CD4-positive, alpha-beta memory T cell (primary cell): Measurements from ENCODE around the gene RHOT1. TPM values are rescaled to one million over a fixed set of nuclear protein-coding genes. Genes with fewer than 3 reads are reported as not detected.

Experiments used
- CTCF ChIA-PET: fragments of 350-600 bp; sonication (Branson Sonifier 250); formaldehyde crosslinking; loops from one replicate; lab custom pipeline; 2021; ENCODE audit warnings: inconsistent platforms; ENCODE audit not compliant: partially characterized antibody; lab: Charles Lee
- POLR2A ChIA-PET: fragments of 350-600 bp; sonication (Branson Sonifier 250); formaldehyde crosslinking; loops from one replicate; lab custom pipeline; 2021; ENCODE audit not compliant: partially characterized antibody; lab: Charles Lee
- DNase-seq, 5 donors: peaks; one replicate each; pipeline versions ENCODE4 v3.0.0 to v3.0.0-alpha.2; 2020 to 2022; ENCODE audit warnings: mixed read lengths in 1 of 5
- H3K27ac ChIP-seq: one replicate; pipeline ENCODE4 v1.7.0; 2013; ENCODE audit warnings: low read depth, low read length
- H3K27me3 ChIP-seq: 2 replicates; pipeline ENCODE4 v1.7.0; 2013; ENCODE audit warnings: mild to moderate bottlenecking, low read length, moderate library complexity; ENCODE audit not compliant: insufficient read depth
- H3K36me3 ChIP-seq: 2 replicates; pipeline ENCODE4 v1.7.0; 2013; ENCODE audit warnings: mild to moderate bottlenecking, low read length, moderate library complexity; ENCODE audit not compliant: insufficient read depth
- H3K4me1 ChIP-seq: 2 replicates; pipeline ENCODE4 v1.7.0; 2013; ENCODE audit warnings: mild to moderate bottlenecking, low read length, moderate library complexity; ENCODE audit not compliant: insufficient read depth
- H3K4me3 ChIP-seq, 2 donors: one replicate each; pipeline ENCODE4 v1.7.0; 2013; ENCODE audit warnings: low read length in 2 of 2, mild to moderate bottlenecking in 1 of 2
- H3K9me3 ChIP-seq, 2 donors: one replicate each; pipeline ENCODE4 v1.7.0; 2013; ENCODE audit warnings: low read length in 2 of 2, control low read depth in 1 of 2; ENCODE audit not compliant: control insufficient read depth in 1 of 2
- H3K27ac Mint-ChIP-seq, 7 donors: one replicate each; pipeline ENCODE4 v1.8.0; 2020 to 2021; ENCODE audit warnings: mixed read lengths in 7 of 7, mild to moderate bottlenecking in 6 of 7, inconsistent platforms in 3 of 7, moderate library complexity in 3 of 7
- H3K27me3 Mint-ChIP-seq, 2 donors: one replicate each; pipeline ENCODE4 v1.8.0; 2020 to 2021; ENCODE audit warnings: mixed read lengths in 2 of 2
- H3K36me3 Mint-ChIP-seq, 2 donors: one replicate each; pipeline ENCODE4 v1.8.0; 2020 to 2021; ENCODE audit warnings: mixed read lengths in 2 of 2, inconsistent platforms in 1 of 2, mild to moderate bottlenecking in 1 of 2
- H3K4me1 Mint-ChIP-seq, 4 donors: one replicate each; pipeline ENCODE4 v1.8.0; 2020 to 2021; ENCODE audit warnings: mixed read lengths in 4 of 4, mild to moderate bottlenecking in 1 of 4
- H3K4me3 Mint-ChIP-seq, 8 donors: one replicate each; pipeline ENCODE4 v1.8.0; 2020 to 2021; ENCODE audit warnings: mixed read lengths in 8 of 8, mild to moderate bottlenecking in 7 of 8, moderate library complexity in 6 of 8, inconsistent platforms in 3 of 8
- H3K9me3 Mint-ChIP-seq, 8 donors: one replicate each; pipeline ENCODE4 v1.8.0; 2020 to 2021; ENCODE audit warnings: mixed read lengths in 8 of 8, mild to moderate bottlenecking in 5 of 8, inconsistent platforms in 3 of 8, moderate library complexity in 1 of 8
- intact Hi-C: fragments of 100-400 bp; cut with micrococcal nuclease; formaldehyde crosslinking; loops from one replicate; pipeline ENCODE4 v1.15.1; 2023
- polyA plus RNA-seq, 2 donors: library from polyadenylated mRNA; unstranded; fragments of 300-500 nt; fragmentation: Illumina TruSeq; gene quantifications; one replicate each; pipeline ENCODE4 v1.2.3, GENCODE V29; 2021
- total RNA-seq, 2 experiments: library from RNA; stranded (reverse); gene quantifications; one replicate each; pipeline ENCODE4 v1.2.3, GENCODE V29; 2021

RHOT1 gene
- total and polyA plus RNA-seq, 4 experiments from 2014 or later: 26.9 to 33.9 (median 29.9) TPM

- no peak overlapping the region for H3K4me3 Mint-ChIP-seq
- no peak overlapping the region for H3K27ac Mint-ChIP-seq
- POLR2A ChIA-PET: no interaction called here
Measured at GRCh38 chr17:32123782-32124181, 18.5 kb upstream of the RHOT1 start.

GRCh38 chr17:32124985-32125847 lies 17.1 kb upstream of the RHOT1 start:
- no peak overlapping the region for H3K27ac ChIP-seq
- CTCF ChIA-PET: interaction anchor here (0.9 to 6.4 kb wide), 3 partner anchors 11 to 119 kb away, joined by 3 to 82 read pairs (median 4); partner anchors contain the start of gene RHOT1
- peak overlapping the region in 6 of 7 donors; percentile 31 to 99 (median 66) for H3K27ac Mint-ChIP-seq

More at GRCh38 chr17:32123782-32124181, 18.5 kb upstream of the RHOT1 start:
- H3K4me3 ChIP-seq: no peak overlapping the region
- no peaks in the 10 kb centered on the region for H3K36me3 ChIP-seq
- Mint-ChIP-seq H3K36me3 (peaks cover 0 to 6% of the 10 kb centered on the region in 2 donors), H3K27me3 (no peaks in the 10 kb centered on the region), H3K4me1 (peaks cover 12 to 25% (median 17%) of the 10 kb centered on the region in 4 donors), H3K9me3 (no peaks in the 10 kb centered on the region)
- no peak overlapping the region for H3K27ac ChIP-seq
- no peaks in the 10 kb centered on the region for H3K9me3 ChIP-seq
- H3K27me3 ChIP-seq: no peaks in the 10 kb centered on the region
- peaks cover 18% of the 10 kb centered on the region for H3K4me1 ChIP-seq
- DNase-seq: no peak
- CTCF ChIA-PET: no interaction called here
- intact Hi-C loops: no loop called here

GRCh38 chr17:32125848-32126153 lies 16.5 kb upstream of the RHOT1 start:
- no peaks in the 10 kb centered on the region for H3K36me3 ChIP-seq
- DNase-seq: no peak
- peak overlapping the region; percentile 31 to 99 (median 90) for H3K27ac Mint-ChIP-seq
- intact Hi-C loops: loop anchor here (5.0 kb wide), 1 partner anchor 48 kb away; no protein-coding TSS in a partner anchor
- no peaks in the 10 kb centered on the region for H3K9me3 ChIP-seq
- peaks cover 0 to 6% of the 10 kb centered on the region in 2 donors for H3K36me3 Mint-ChIP-seq
- CTCF ChIA-PET: interaction anchor here (0.9 to 6.4 kb wide), 3 partner anchors 11 to 119 kb away, joined by 3 to 82 read pairs (median 4); partner anchors contain the start of gene RHOT1
- H3K4me1 Mint-ChIP-seq: peaks cover 14 to 31% (median 22%) of the 10 kb centered on the region in 4 donors
- peak overlapping the region in 2 of 8 donors; percentile 8 to 15 for H3K4me3 Mint-ChIP-seq
- no peaks in the 10 kb centered on the region for H3K9me3 Mint-ChIP-seq
- H3K27me3 Mint-ChIP-seq: no peaks in the 10 kb centered on the region
- no peak overlapping the region for H3K4me3 ChIP-seq
- peaks cover 23% of the 10 kb centered on the region for H3K4me1 ChIP-seq
- no peak overlapping the region for H3K27ac ChIP-seq
- H3K27me3 ChIP-seq: no peaks in the 10 kb centered on the region
- POLR2A ChIA-PET: no interaction called here

More at GRCh38 chr17:32124985-32125847, 17.1 kb upstream of the RHOT1 start:
- no peaks in the 10 kb centered on the region for H3K27me3 Mint-ChIP-seq
- DNase-seq: no peak
- no peaks in the 10 kb centered on the region for H3K9me3 Mint-ChIP-seq
- peak overlapping the region in 1 of 8 donors; percentile 55 for H3K4me3 Mint-ChIP-seq
- no peaks in the 10 kb centered on the region for H3K9me3 ChIP-seq
- intact Hi-C loops: loop anchor here (5.0 kb wide), 1 partner anchor 48 kb away; no protein-coding TSS in a partner anchor
- H3K27me3 ChIP-seq: no peaks in the 10 kb centered on the region
- peaks cover 23% of the 10 kb centered on the region for H3K4me1 ChIP-seq
- POLR2A ChIA-PET: no interaction called here
- H3K4me3 ChIP-seq: no peak overlapping the region
- H3K4me1 Mint-ChIP-seq: peaks cover 14 to 31% (median 22%) of the 10 kb centered on the region in 4 donors
- H3K36me3 Mint-ChIP-seq: peaks cover 0 to 6% of the 10 kb centered on the region in 2 donors
- H3K36me3 ChIP-seq: no peaks in the 10 kb centered on the region

GRCh38 chr17:32126325-32126724 lies 16.0 kb upstream of the RHOT1 start:
- H3K4me1 Mint-ChIP-seq: peaks cover 14 to 31% (median 22%) of the 10 kb centered on the region in 4 donors
- H3K27me3 Mint-ChIP-seq: no peaks in the 10 kb centered on the region
- H3K9me3 ChIP-seq: no peaks in the 10 kb centered on the region
- DNase-seq: no peak
- no peak overlapping the region for H3K27ac ChIP-seq
- POLR2A ChIA-PET: interaction anchor here (0.6 kb wide), 1 partner anchor 53 kb away, joined by 4 read pairs; no protein-coding TSS in a partner anchor
- H3K36me3 Mint-ChIP-seq: peaks cover 0 to 6% of the 10 kb centered on the region in 2 donors
- H3K27me3 ChIP-seq: no peaks in the 10 kb centered on the region
- H3K4me3 Mint-ChIP-seq: peak overlapping the region in 7 of 8 donors; percentile 8 to 100 (median 44)
- H3K4me1 ChIP-seq: peaks cover 23% of the 10 kb centered on the region
- CTCF ChIA-PET: interaction anchor here (1.2 to 6.4 kb wide), 2 partner anchors 9 to 14 kb away, joined by 5 to 82 read pairs; partner anchors contain the start of gene RHOT1
- H3K27ac Mint-ChIP-seq: peak overlapping the region; percentile 64 to 99 (median 93)
- no peaks in the 10 kb centered on the region for H3K9me3 Mint-ChIP-seq
- intact Hi-C loops: loop anchor here (5.0 kb wide), 1 partner anchor 49 kb away; no protein-coding TSS in a partner anchor
- H3K36me3 ChIP-seq: no peaks in the 10 kb centered on the region
- no peak overlapping the region for H3K4me3 ChIP-seq

- Histone ChIP-seq H3K36me3 (no peaks in the 10 kb centered on the region), H3K27me3 (no peaks in the 10 kb centered on the region), H3K27ac (peak overlapping the region; percentile 79), H3K4me3 (peak overlapping the region in 1 of 2 donors; percentile 87), H3K9me3 (no peaks in the 10 kb centered on the region), H3K4me1 (peaks cover 23% of the 10 kb centered on the region)
- Mint-ChIP-seq H3K4me1 (peaks cover 14 to 31% (median 22%) of the 10 kb centered on the region in 4 donors), H3K36me3 (peaks cover 0 to 6% of the 10 kb centered on the region in 2 donors), H3K9me3 (no peaks in the 10 kb centered on the region), H3K4me3 (peak overlapping the region; percentile 96 to 100 (median 97)), H3K27ac (peak overlapping the region; percentile 93 to 99 (median 98)), H3K27me3 (no peaks in the 10 kb centered on the region)
- intact Hi-C loops: loop anchor here (1.0 to 5.0 kb wide), 2 partner anchors 13 to 49 kb away; no protein-coding TSS in a partner anchor
- POLR2A ChIA-PET: interaction anchor here (0.6 to 2.8 kb wide), 4 partner anchors 12 to 106 kb away, joined by 3 to 11 read pairs (median 5); partner anchors contain the start of gene RHOT1
- DNase-seq: no peak
- CTCF ChIA-PET: interaction anchor here (1.1 to 6.4 kb wide), 3 partner anchors 9 to 15 kb away, joined by 3 to 82 read pairs (median 5); partner anchors contain the start of gene RHOT1
Measured at GRCh38 chr17:32126746-32127145, 15.6 kb upstream of the RHOT1 start.

GRCh38 chr17:32127158-32127897 lies 15.0 kb upstream of the RHOT1 start:
- no peaks in the 10 kb centered on the region for H3K36me3 ChIP-seq
- Mint-ChIP-seq H3K36me3 (peaks cover 0 to 6% of the 10 kb centered on the region in 2 donors), H3K9me3 (no peaks in the 10 kb centered on the region), H3K27me3 (no peaks in the 10 kb centered on the region), H3K27ac (peak overlapping the region; percentile 93 to 99 (median 98)), H3K4me1 (peaks cover 14 to 31% (median 22%) of the 10 kb centered on the region in 4 donors), H3K4me3 (peak overlapping the region; percentile 96 to 100 (median 97))
- intact Hi-C loops: loop anchor here (1.0 to 5.0 kb wide), 2 partner anchors 12 to 50 kb away; no protein-coding TSS in a partner anchor
- H3K9me3 ChIP-seq: no peaks in the 10 kb centered on the region
- H3K4me3 ChIP-seq: peak overlapping the region; percentile 74 to 87
- H3K27ac ChIP-seq: peak overlapping the region; percentile 79
- H3K27me3 ChIP-seq: no peaks in the 10 kb centered on the region
- CTCF ChIA-PET: interaction anchor here (1.0 to 6.4 kb wide), 4 partner anchors 8 to 15 kb away, joined by 3 to 82 read pairs (median 5); partner anchors contain the start of gene RHOT1
- peaks cover 23% of the 10 kb centered on the region for H3K4me1 ChIP-seq
- POLR2A ChIA-PET: interaction anchor here (0.6 to 2.8 kb wide), 5 partner anchors 11 to 105 kb away, joined by 3 to 11 read pairs (median 4); partner anchors contain the start of gene RHOT1
- DNase-seq: peak; percentile 79 to 88 (median 82)
